GM21529 (cell line): ENCODE measurements around the gene TKFC.

Source experiments
- ATAC-seq: cut with Tn5 transposase; IDR thresholded peaks from one replicate; pipeline ENCODE4 v1.9.1; 2021; ENCODE audit not compliant: unreplicated experiment

Gene TKFC

GRCh38 chr11:61345170-61345610 lies 12.2 kb downstream of the TKFC start:
- no peak for ATAC-seq

- no peak for ATAC-seq
These were observed 13.2 kb downstream of the TKFC start for GRCh38 chr11:61345954-61346843.

- no peak for ATAC-seq
These were observed 15.0 kb downstream of the TKFC start for GRCh38 chr11:61347916-61348461.

- no peak for ATAC-seq
These were observed 16.2 kb downstream of the TKFC start for GRCh38 chr11:61349189-61349751.

DNA sequence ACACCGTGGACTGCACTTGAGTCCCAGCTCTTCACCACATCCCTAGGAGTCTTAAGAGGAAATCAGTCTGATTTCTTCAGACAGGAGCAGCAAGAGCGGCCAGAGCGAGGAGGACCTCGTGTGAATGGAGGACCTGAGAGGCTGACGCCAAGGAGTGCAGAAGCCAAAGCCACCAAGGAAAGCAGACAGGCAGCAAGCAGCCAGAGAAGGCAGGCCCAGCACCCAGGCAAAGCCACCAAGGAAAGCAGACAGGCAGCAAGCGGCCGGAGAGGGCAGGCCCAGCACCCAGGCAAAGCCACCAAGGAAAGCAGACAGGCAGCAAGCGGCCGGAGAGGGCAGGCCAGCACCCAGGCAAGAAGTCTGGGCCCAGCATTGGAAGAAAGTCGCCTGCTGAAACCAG lies 16.9 kb downstream of the TKFC start:
- no peak for ATAC-seq

DNA sequence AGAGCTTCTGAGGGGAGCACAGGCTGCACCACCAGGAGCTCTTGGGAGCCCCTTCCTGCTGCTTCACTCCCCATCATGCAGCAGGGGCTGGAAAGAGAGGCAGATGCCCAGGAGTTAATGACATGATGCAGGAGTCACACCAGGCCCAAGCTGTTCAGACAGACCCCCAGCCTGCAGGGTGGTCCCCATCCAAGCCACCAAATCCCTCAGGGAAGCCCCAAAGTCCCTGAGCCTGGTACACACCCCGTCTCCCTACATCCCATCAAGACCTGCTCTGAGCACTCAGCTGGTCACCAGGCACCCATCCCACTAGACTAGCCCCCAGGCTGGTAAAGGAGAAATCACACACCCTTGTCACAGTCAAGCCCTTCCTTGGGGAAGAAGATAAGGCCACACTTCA lies 17.3 kb downstream of the TKFC start:
- ATAC-seq = no peak

DNA sequence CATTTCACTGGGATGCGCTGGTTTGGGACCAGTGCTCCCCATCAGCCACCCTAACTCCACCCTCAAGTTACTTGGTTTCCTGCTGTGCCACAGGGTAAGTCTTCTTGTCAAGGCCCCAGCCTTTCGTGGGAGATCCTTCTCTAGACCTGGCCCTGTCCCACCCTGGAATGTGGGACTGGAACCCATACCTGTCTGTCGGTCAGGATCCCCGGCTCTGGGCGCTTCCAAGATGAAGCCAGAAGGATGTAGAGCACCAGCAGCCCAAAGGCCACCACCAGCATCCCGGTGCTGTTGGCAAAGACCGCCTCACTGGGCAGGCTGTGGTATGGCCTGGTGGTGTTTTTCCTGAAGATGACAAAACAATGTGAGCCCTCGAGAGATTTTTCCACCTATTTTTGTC lies 17.8 kb downstream of the TKFC start:
- no peak for ATAC-seq

GRCh38 chr11:61352038-61352437 lies 19.0 kb downstream of the TKFC start:
- ATAC-seq = no peak

DNA sequence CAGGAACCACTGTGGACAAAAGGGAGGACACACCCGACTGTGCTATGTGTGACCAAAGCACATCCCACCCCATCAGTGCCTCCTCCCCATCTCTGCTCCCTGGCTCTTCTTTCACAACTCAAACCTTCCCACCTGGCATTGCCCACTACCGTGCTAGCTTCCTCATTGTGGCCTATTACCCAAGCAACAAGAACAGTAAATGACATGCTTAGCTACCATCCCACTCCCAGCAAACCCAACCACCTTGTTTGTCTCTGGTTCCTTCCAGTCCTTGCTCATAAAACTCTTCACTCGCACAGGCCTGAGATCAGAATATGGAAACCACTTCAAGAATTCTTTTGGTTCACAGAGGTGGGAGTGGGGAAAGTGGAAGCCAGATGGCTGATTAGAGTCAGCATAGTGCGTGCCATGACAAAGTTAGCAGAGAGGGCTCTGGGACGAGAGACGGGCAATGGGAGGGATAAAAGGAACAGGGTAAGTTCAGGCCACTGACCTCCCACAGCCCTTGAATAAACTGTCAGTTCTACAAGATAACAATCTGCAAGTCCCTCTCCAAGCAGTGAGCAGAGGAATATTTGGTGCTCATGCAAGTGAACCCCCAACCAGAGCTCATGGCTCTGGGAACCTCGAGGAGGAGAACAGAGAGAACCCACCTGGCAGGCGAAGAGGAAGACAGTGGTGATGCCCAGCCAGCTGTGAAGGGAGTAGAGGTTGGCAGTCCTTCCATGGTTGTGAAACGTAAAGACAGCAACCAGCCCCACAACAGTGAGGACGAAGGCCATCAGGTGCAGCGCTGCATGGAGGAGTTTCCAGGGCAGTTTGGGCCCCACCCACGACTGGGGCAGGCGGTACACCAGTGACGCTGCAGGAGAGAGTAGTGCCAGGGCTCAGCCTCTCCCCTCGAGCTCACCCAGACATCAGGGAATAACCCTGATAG lies 20.4 kb downstream of the TKFC start:
- ATAC-seq = no peak

- ATAC-seq = no peak
These were observed 21.2 kb downstream of the TKFC start for GRCh38 chr11:61354208-61354607.

- no peak for ATAC-seq
These were observed 23.7 kb downstream of the TKFC start for GRCh38 chr11:61356706-61357105.

DNA sequence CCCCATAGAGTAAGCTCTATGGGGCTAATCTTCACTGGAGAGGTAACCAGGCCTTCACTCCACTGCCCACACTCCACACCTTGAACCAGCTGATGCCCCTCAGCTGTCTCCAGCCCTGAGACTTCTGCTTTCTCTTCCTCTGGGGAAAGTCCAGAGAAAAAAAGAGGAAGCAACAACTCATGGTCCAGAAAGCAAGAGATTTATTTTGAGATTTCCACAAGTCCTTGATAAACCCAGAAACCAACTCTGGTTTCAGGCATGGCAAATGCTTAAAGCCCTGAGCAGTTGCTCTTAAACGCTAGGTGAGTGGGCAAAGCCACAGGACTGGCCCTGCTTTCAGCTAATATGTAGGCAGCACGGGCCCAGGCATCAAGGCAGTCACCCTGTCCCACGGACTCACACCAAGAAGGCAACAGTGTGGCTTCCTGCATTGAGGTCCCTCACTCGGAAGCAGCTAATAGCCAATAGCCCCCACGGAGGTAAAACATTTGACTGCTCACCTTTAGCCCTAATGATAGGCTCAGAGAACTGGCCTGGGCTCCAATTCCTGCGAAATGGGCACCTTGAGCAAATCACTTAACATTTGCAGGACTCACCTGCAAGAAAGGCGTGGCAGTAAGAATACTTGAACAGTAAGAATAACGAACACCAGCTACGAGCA lies 24.3 kb downstream of the TKFC start:
- ATAC-seq = peak; percentile 45

- ATAC-seq = no peak
These were observed 24.8 kb downstream of the TKFC start for GRCh38 chr11:61357894-61358239.

DNA sequence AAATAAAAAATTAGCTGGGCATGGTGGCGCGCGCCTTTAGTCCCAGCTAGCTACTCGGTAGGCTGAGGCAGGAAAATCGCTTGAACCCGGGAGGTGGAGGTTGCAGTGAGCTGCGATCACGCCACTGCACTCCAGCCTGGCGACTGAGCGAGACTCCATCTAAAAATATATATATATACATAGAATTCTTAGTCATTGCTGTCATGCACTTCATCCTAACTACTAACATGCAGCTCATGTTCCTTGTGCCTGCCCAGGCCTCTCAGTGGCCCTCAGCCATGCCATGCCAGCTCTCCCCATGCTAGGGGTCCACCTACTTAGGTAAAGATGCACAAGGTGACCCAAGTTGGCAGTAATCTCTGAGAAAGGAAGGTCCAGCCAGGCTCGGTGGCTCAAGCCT lies 25.5 kb downstream of the TKFC start:
- no peak for ATAC-seq

DNA sequence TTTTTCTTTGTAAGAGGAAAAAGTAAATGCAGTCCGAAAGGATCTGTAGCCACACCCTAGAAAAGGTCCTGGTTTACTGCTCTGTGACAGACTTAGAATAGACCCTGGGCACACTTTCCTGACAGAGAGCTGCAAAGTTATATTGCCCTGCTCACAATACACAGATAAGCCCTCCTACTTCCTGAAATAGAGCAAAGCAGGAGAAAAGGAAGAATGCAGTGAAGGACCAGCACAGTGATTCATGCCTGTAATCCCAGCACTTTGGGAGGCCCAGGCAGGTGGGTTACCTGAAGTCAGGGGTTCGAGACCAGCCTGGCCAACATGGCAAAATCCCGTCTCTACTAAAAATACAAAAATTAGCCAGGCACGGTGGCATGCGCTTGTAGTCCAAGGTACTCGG lies 26.5 kb downstream of the TKFC start:
- ATAC-seq = no peak

GRCh38 chr11:61361237-61361740 lies 28.3 kb downstream of the TKFC start:
- ATAC-seq = peak; percentile 1

- peak; percentile 77 for ATAC-seq
These were observed 28.9 kb downstream of the TKFC start, which contains the start of the genes CYB561A3 and TMEM138 for GRCh38 chr11:61361741-61362541. Gene CYB561A3 (minus strand): TSS chr11:61361882. CDS start chr11:61356713, 5,169 bp downstream. Gene TMEM138 (plus strand): TSS chr11:61362374. CDS start chr11:61364391, 2,017 bp downstream.

DNA sequence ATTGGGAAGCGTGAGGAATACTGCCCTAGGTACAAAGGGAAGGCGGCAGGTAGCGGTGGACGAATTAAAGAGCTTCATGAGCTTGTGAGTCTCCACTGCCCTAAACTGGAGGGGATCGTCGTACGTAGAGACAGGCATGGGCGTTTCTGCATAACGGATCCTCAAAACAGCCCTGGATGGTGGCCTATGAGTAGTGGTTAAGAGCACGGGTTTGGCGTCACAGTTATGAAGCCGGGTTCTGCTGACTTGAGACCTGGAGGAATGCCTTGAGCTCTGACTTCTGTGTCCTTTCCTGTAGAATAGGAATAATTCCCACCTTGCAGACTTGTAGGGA lies 29.5 kb downstream of the TKFC start:
- ATAC-seq = no peak

GRCh38 chr11:61364012-61364675 lies 31.1 kb downstream of the TKFC start:
- no peak for ATAC-seq
